ENCODE results near the gene P2RX2. TPM values are rescaled to one million over a fixed set of nuclear protein-coding genes. Genes with fewer than 3 reads are reported as not detected.

The P2RX2 gene
- total and polyA plus RNA-seq, 12 donors = not detected

DNA sequence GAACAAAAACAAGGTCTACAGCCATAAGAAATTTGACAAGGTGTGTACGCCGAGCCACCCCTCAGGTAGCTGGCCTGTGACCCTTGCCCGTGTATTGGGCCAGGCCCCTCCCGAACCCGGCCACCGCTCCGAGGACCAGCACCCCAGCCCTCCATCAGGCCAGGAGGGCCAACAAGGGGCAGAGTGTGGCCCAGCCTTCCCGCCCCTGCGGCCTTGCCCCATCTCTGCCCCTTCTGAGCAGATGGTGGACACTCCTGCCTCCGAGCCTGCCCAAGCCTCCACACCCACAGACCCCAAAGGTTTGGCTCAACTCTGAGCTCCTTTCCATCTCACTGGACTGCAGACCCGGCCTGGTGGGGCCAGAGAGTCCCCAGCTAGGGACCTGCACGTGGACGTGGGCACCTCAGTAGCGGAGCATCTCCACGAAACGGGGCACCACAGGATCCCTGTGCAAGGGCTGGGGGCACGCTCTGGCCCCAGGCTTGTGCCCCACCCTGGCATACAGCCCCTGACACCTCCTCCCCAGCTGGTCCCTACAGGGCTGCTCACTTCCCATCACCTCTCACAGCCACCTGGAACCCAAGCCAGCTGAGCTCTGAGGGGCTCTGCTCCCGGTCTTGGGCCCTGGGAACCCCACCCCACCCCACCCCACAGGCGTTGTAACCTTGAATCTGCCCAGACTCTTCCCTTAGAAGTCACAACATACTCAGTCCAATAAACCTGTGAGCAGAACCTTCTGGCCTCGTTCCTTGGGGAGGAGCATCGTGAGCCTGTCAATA, 3.3 kb downstream of the P2RX2 start:
- Histone ChIP-seq H3K27me3 (peaks cover 22 to 39% (median 32%) of the 10 kb centered on the region in 7 donors), H3K9me3 (peaks cover 0 to 10% (median 0%) of the 10 kb centered on the region in 11 donors), H3K36me3 (peaks cover 0 to 29% (median 0%) of the 10 kb centered on the region in 9 donors), H3K27ac (peak overlapping the region in 1 of 10 donors; percentile 17), H3K4me3 (no peak overlapping the region), H3K4me1 (peaks cover 0 to 18% (median 12%) of the 10 kb centered on the region in 9 donors)
- DNase-seq (no peak), ATAC-seq (peak in 2 of 8 donors; percentile 8 to 18)
- no peak for TF ChIP-seq CTCF (IDR thresholded peaks at IDR 0.05)
- intact Hi-C loops (cut with DNase I) = no loop called here
- 83 to 89% methylated on average over 21 of the region's 21 CpGs for WGBS, 2 donors

DNA sequence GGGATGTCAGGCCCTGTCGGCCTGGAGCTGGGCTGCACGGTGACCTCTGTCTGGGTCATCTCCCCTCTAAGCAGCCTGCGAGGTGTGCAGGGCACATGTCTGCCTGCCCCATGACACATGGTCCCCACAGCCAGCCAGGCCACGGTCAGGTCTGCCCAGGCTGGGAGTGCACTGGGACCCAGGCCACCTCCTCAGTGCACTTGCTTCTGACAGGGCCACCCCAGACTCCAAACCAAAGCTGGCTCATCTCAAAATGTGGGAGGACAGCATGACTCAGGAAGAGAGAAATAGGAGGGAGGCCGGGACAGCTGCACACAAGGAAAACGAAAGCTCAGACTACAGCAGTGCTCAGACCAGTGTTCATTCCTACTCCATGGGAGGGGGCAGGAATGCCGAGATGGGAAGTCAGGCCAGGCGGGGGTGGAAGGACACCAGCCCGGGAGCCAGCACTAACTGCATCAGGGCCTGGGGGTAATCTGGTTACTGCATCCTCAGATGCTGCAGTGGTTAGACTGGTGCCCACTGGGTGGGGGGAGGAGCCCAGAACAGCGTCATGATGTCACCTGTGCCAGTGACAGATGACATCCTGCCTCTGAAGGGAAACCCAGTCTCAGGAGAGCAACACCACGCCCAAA, 4.0 kb downstream of the P2RX2 start:
- Histone ChIP-seq H3K27me3 (peaks cover 22 to 32% (median 25%) of the 10 kb centered on the region in 7 donors), H3K4me1 (peaks cover 0 to 18% (median 12%) of the 10 kb centered on the region in 9 donors), H3K9me3 (peaks cover 0 to 3% (median 0%) of the 10 kb centered on the region in 11 donors), H3K4me3 (peak overlapping the region in 2 of 10 donors; percentile 8 to 11), H3K27ac (peak overlapping the region in 4 of 10 donors; percentile 9 to 29 (median 12)), H3K36me3 (peaks cover 0 to 29% (median 0%) of the 10 kb centered on the region in 9 donors)
- 37 to 51% methylated on average over 11 of the region's 11 CpGs for WGBS, 2 donors
- intact Hi-C loops (cut with DNase I) = no loop called here
- no peak for TF ChIP-seq CTCF (IDR thresholded peaks at IDR 0.05)
- DNase-seq = peak in 1 of 2 donors; percentile 53
- ATAC-seq = peak; percentile 47 to 89 (median 82)

- H3K36me3 ChIP-seq = peaks cover 0 to 29% (median 0%) of the 10 kb centered on the region in 9 donors
- 80 to 82% methylated on average over 25 of the region's 25 CpGs for WGBS, 2 donors
- DNase-seq (no peak), ATAC-seq (peak in 3 of 8 donors; percentile 5 to 9 (median 8))
- intact Hi-C loops (cut with DNase I) = no loop called here
- H3K9me3 ChIP-seq = no peaks in the 10 kb centered on the region
- no peak for TF ChIP-seq CTCF (IDR thresholded peaks at IDR 0.05)
- H3K4me3 ChIP-seq = peak overlapping the region in 1 of 10 donors; percentile 11
- peak overlapping the region in 4 of 10 donors; percentile 9 to 29 (median 12) for H3K27ac ChIP-seq
- peaks cover 15 to 24% (median 18%) of the 10 kb centered on the region in 7 donors for H3K27me3 ChIP-seq
- peaks cover 0 to 14% (median 11%) of the 10 kb centered on the region in 9 donors for H3K4me1 ChIP-seq
These were observed 4.7 kb downstream of the P2RX2 start for GRCh38 chr12:132623072-132623869.
